SK-N-SH (cell line): ENCODE data around the gene CYLC2. TPM values are rescaled to one million over a fixed set of nuclear protein-coding genes. Genes with fewer than 3 reads are reported as not detected.

Experiments used
- CTCF ChIA-PET: fragments of 300-600, 350-600 bp; formaldehyde crosslinking; extraction: SDS; loops from one replicate; lab custom pipeline; 2021; lab: Yijun Ruan, JAX
- POLR2A ChIA-PET: fragments of 350-600 bp; sonication (Branson Sonifier 250); formaldehyde crosslinking; extraction: SDS; loops from one replicate; lab custom pipeline; 2020; ENCODE audit warnings: antibody characterized with exemption, inconsistent platforms; lab: Yijun Ruan, JAX
- DNase-seq: peaks from one replicate; pipeline ENCODE4 v3.0.0; 2012
- H2AFZ ChIP-seq: fragments of 200-600 bp; sonication (generic); 2 replicates; pipeline ENCODE4 v1.8.1; 2016; ENCODE audit warnings: antibody characterized with exemption, mild to moderate bottlenecking, low read depth
- H3F3A ChIP-seq: fragments of 200-600 bp; sonication (generic); replicated peaks from 2 replicates; pipeline ENCODE3; 2016; ENCODE audit warnings: antibody characterized with exemption, mild to moderate bottlenecking; ENCODE audit not compliant: insufficient read depth
- H3K27ac ChIP-seq, 2 experiments: fragments of 200-500 bp in 1 of 2; fragments of 200-600 bp in 1 of 2; sonication (Bioruptor generic) in 1 of 2; sonication (generic), shearing (Covaris generic) in 1 of 2; 2 replicates each; pipeline versions ENCODE4 v1.5.1 to v1.6.1; 2014 to 2016; ENCODE audit warnings: low read depth in 2 of 2, inconsistent platforms in 1 of 2, low read length in 1 of 2, mild to moderate bottlenecking in 1 of 2, mixed read lengths in 1 of 2
- H3K27me3 ChIP-seq: fragments of 200-600 bp; sonication (generic), shearing (Covaris generic); 2 replicates; pipeline ENCODE4 v1.6.1; 2016; ENCODE audit warnings: mixed run types; ENCODE audit not compliant: insufficient read depth
- H3K36me3 ChIP-seq, 2 experiments: fragments of 200-500 bp in 1 of 2; fragments of 200-600 bp in 1 of 2; sonication (Bioruptor generic) in 1 of 2; sonication (generic) in 1 of 2; replicated peaks in 1 of 2; 2 replicates each; pipeline versions ENCODE3 to v1.5.1; 2014 to 2016; ENCODE audit warnings: low read length in 1 of 2, mild to moderate bottlenecking in 1 of 2; ENCODE audit not compliant: insufficient read depth in 2 of 2, control insufficient read depth in 1 of 2
- H3K4me1 ChIP-seq, 2 experiments: fragments of 200-500 bp in 1 of 2; fragments of 200-600 bp in 1 of 2; sonication (Bioruptor generic) in 1 of 2; sonication (generic), shearing (Covaris generic) in 1 of 2; 2 replicates each; pipeline versions ENCODE4 v1.5.1 to v1.6.1; 2014 to 2016; ENCODE audit warnings: low read depth in 1 of 2, low read length in 1 of 2, mixed run types in 1 of 2; ENCODE audit not compliant: insufficient read depth in 2 of 2, control insufficient read depth in 1 of 2
- H3K4me2 ChIP-seq: fragments of 200-600 bp; sonication (generic), shearing (Covaris generic); 2 replicates; pipeline ENCODE4 v1.6.1; 2017; ENCODE audit warnings: mixed run types
- H3K4me3 ChIP-seq, 2 experiments: fragments of 200-500 bp in 1 of 2; fragments of 200-600 bp in 1 of 2; sonication (Bioruptor generic) in 1 of 2; sonication (generic), shearing (Covaris generic) in 1 of 2; 2 replicates each; pipeline versions ENCODE4 v1.5.1 to v1.8.1; 2014 to 2016; ENCODE audit warnings: low read depth in 2 of 2, inconsistent platforms in 1 of 2, low read length in 1 of 2, mild to moderate bottlenecking in 1 of 2, mixed read lengths in 1 of 2, moderate library complexity in 1 of 2
- H3K79me2 ChIP-seq: fragments of 200-600 bp; sonication (generic); 2 replicates; pipeline ENCODE4 v1.8.1; 2017; ENCODE audit warnings: mild to moderate bottlenecking; ENCODE audit not compliant: insufficient read depth
- H3K9ac ChIP-seq: fragments of 200-600 bp; sonication (generic); 2 replicates; pipeline ENCODE4 v1.6.1; 2017; ENCODE audit warnings: mixed run types
- H3K9me2 ChIP-seq: fragments of 200-600 bp; sonication (generic); 2 replicates; pipeline ENCODE4 v1.6.1; 2017; ENCODE audit warnings: mixed run types
- H3K9me3 ChIP-seq: fragments of 200-600 bp; sonication (generic); 2 replicates; pipeline ENCODE4 v1.6.1; 2017; ENCODE audit warnings: mixed run types, mild to moderate bottlenecking, moderate library complexity
- H4K20me1 ChIP-seq: fragments of 200-600 bp; sonication (generic); 2 replicates; pipeline ENCODE4 v1.6.1; 2017; ENCODE audit warnings: mild to moderate bottlenecking, mixed run types; ENCODE audit not compliant: insufficient read depth
- CTCF ChIP-seq: fragments of 200-600 bp; sonication (generic); IDR thresholded peaks from 2 replicates; pipeline ENCODE4 v1.6.1; 2017; ENCODE audit warnings: antibody characterized with exemption, mild to moderate bottlenecking, moderate library complexity
- GABPA ChIP-seq: IDR thresholded peaks from 2 replicates; pipeline ENCODE4 v1.4.0; 2012; ENCODE audit warnings: low read depth, mild to moderate bottlenecking
- MEF2A ChIP-seq: IDR thresholded peaks from 2 replicates; pipeline ENCODE4 v1.4.0; 2012; ENCODE audit warnings: low read depth, borderline replicate concordance
- MXI1 ChIP-seq: IDR thresholded peaks from 2 replicates; pipeline ENCODE4 v1.6.1; 2012; ENCODE audit warnings: mild to moderate bottlenecking, low read depth, low read length, improper control_type of control experiment
- NRF1 ChIP-seq: IDR thresholded peaks from 2 replicates; pipeline ENCODE4 v1.6.1; 2012; ENCODE audit warnings: low read depth, mild to moderate bottlenecking, low read length
- POLR2AphosphoS5 ChIP-seq: IDR thresholded peaks from 2 replicates; pipeline ENCODE4 v1.6.1; 2012; ENCODE audit warnings: low read depth, low read length
- RCOR1 ChIP-seq: fragments of 150-350 bp; IDR thresholded peaks from 2 replicates; pipeline ENCODE4 v1.6.1; 2017; ENCODE audit warnings: antibody characterized with exemption, low read length
- REST ChIP-seq: IDR thresholded peaks from 2 replicates; pipeline ENCODE4 v1.6.1; 2012; ENCODE audit warnings: mild to moderate bottlenecking, low read depth, low read length, moderate library complexity
- RFX5 ChIP-seq: IDR thresholded peaks from 2 replicates; pipeline ENCODE4 v1.6.1; 2012; ENCODE audit warnings: mild to moderate bottlenecking, improper control_type of control experiment, low read length
- SMC3 ChIP-seq: IDR thresholded peaks from 2 replicates; pipeline ENCODE4 v1.6.1; 2012; ENCODE audit warnings: low read depth, low read length, improper control_type of control experiment
- TEAD4 ChIP-seq: IDR thresholded peaks from 2 replicates; pipeline ENCODE4 v1.4.0; 2012; ENCODE audit warnings: mild to moderate bottlenecking, borderline replicate concordance; ENCODE audit not compliant: insufficient read depth
- USF1 ChIP-seq: IDR thresholded peaks from 2 replicates; pipeline ENCODE4 v1.4.0; 2012; ENCODE audit warnings: low read depth, borderline replicate concordance
- USF2 ChIP-seq: fragments of 150-350 bp; IDR thresholded peaks from 2 replicates; pipeline ENCODE4 v1.6.1; 2017; ENCODE audit warnings: antibody characterized with exemption, low read length, low read depth, borderline replicate concordance
- WGBS: methylation state at CpG from one replicate; pipeline ENCODE4 v1.1.6; 2017; ENCODE audit warnings: low lambda C conversion rate; 5-methylcytosine and 5-hydroxymethylcytosine counted together
- polyA plus RNA-seq, 3 experiments: library from polyadenylated mRNA; depleted of rRNA; stranded (reverse); fragments of >200 nt; gene quantifications; 2 replicates each; pipeline ENCODE4 v1.2.3, GENCODE V29; 2012

Gene CYLC2
- polyA plus RNA-seq, 1 of the 3 experiments (the other 2 are of a cell fraction), result not detected

- no peak for DNase-seq
- no peaks in the 10 kb centered on the region for H3K79me2 ChIP-seq
- POLR2A ChIA-PET, result no interaction called here
- H2AFZ ChIP-seq, result no peak overlapping the region
- CTCF ChIA-PET, result no interaction called here
- no peaks in the 10 kb centered on the region for H3K9me2 ChIP-seq
- no peaks in the 10 kb centered on the region for H3K4me1 ChIP-seq
- WGBS, result 12% methylated on average over 2 of the region's 2 CpGs
- no peak overlapping the region for H3K27ac ChIP-seq
- TF ChIP-seq GABPA (no peak), RCOR1 (no peak), REST (no peak), SMC3 (no peak), MXI1 (no peak), USF1 (no peak), TEAD4 (no peak), RFX5 (no peak), MEF2A (no peak), NRF1 (no peak)
- H3K36me3 ChIP-seq, result no peaks in the 10 kb centered on the region
- H3K9ac ChIP-seq, result no peak overlapping the region
- H3K4me2 ChIP-seq, result no peak overlapping the region
- no peaks in the 10 kb centered on the region for H4K20me1 ChIP-seq
- no peaks in the 10 kb centered on the region for H3F3A ChIP-seq
- H3K9me3 ChIP-seq, result no peaks in the 10 kb centered on the region
- no peak overlapping the region for H3K4me3 ChIP-seq
- no peaks in the 10 kb centered on the region for H3K27me3 ChIP-seq
Measured at GRCh38 chr9:103025796-103026195, 30.7 kb downstream of the CYLC2 start.

GRCh38 chr9:103037508-103038477 lies 42.7 kb downstream of the CYLC2 start:
- POLR2A ChIA-PET, result no interaction called here
- Histone ChIP-seq H3K27ac (no peak overlapping the region), H3K79me2 (no peaks in the 10 kb centered on the region), H2AFZ (no peak overlapping the region), H3K36me3 (no peaks in the 10 kb centered on the region), H3K9me2 (no peaks in the 10 kb centered on the region), H3K4me2 (no peak overlapping the region), H3K4me3 (no peak overlapping the region), H3K9ac (no peak overlapping the region), H4K20me1 (no peaks in the 10 kb centered on the region), H3K9me3 (no peaks in the 10 kb centered on the region), H3K27me3 (no peaks in the 10 kb centered on the region), H3F3A (no peaks in the 10 kb centered on the region), H3K4me1 (no peaks in the 10 kb centered on the region)
- CTCF ChIA-PET, result no interaction called here
- 18% methylated on average over 4 of the region's 4 CpGs for WGBS
- DNase-seq, result no peak
- TF ChIP-seq POLR2AphosphoS5, result no peak
- no peak for TF ChIP-seq USF2
- no peak for TF ChIP-seq REST
- TF ChIP-seq CTCF, result no peak
